ENCODE results near the gene MYO9B. TPM values are rescaled to one million over a fixed set of nuclear protein-coding genes. Genes with fewer than 3 reads are reported as not detected.

The MYO9B gene
- total RNA-seq, 1 experiment from 2014 or later: 79.4 TPM

DNA sequence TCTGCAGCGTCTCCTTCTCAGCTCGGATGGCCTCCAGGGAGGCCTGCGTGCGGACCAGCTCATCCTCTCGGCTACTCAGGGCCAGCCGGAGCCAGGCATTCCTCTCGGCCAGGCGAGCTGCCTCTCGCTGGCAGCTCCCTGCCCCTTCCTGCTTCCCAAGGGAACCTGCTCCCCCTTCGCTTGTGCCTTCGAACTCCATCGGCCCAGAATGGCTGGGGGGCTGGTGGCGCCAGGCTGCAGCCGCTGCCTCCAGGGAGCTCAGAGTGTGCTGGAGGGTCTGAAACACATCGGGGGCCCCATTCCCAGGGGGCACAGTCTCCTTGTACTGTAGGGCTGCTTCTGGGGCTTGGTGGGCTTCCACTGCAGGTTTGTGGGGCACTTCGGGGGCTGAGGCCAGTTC is 187.0 kb downstream of the MYO9B start:
- Histone ChIP-seq H3K27ac (ENCODE audit: low read length) (no peak overlapping the region), H3K9me3 (ENCODE audit: control insufficient read depth, insufficient read depth, low read depth, low read length) (no peaks in the 10 kb centered on the region), H3K36me3 (ENCODE audit: control insufficient read depth, insufficient read depth, low read length) (peaks cover under 1% of the 10 kb centered on the region; the same call in 1 of the 2 replicates), H3K4me3 (ENCODE audit: low read depth in 2 of 2, low read length in 2 of 2) (no peak overlapping the region), H3K27me3 (ENCODE audit: control insufficient read depth, insufficient read depth, low read length) (no peaks in the 10 kb centered on the region), H3K4me1 (ENCODE audit: control insufficient read depth, insufficient read depth, low read length) (no peaks in the 10 kb centered on the region)
- TF ChIP-seq TCF7L2 (IDR thresholded peaks at IDR 0.05; ENCODE audit: low read depth, low read length) (no peak), SIN3A (IDR thresholded peaks at IDR 0.05; ENCODE audit: borderline replicate concordance, insufficient read depth, low read depth, low read length) (no peak), POLR2AphosphoS5 (IDR thresholded peaks at IDR 0.05; ENCODE audit: low read depth, low read length) (no peak)
- TF ChIP-seq, protein P1, sequence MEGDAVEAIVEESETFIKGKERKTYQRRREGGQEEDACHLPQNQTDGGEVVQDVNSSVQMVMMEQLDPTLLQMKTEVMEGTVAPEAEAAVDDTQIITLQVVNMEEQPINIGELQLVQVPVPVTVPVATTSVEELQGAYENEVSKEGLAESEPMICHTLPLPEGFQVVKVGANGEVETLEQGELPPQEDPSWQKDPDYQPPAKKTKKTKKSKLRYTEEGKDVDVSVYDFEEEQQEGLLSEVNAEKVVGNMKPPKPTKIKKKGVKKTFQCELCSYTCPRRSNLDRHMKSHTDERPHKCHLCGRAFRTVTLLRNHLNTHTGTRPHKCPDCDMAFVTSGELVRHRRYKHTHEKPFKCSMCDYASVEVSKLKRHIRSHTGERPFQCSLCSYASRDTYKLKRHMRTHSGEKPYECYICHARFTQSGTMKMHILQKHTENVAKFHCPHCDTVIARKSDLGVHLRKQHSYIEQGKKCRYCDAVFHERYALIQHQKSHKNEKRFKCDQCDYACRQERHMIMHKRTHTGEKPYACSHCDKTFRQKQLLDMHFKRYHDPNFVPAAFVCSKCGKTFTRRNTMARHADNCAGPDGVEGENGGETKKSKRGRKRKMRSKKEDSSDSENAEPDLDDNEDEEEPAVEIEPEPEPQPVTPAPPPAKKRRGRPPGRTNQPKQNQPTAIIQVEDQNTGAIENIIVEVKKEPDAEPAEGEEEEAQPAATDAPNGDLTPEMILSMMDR (IDR thresholded peaks at IDR 0.05): no peak
- TF ChIP-seq, protein P2, sequence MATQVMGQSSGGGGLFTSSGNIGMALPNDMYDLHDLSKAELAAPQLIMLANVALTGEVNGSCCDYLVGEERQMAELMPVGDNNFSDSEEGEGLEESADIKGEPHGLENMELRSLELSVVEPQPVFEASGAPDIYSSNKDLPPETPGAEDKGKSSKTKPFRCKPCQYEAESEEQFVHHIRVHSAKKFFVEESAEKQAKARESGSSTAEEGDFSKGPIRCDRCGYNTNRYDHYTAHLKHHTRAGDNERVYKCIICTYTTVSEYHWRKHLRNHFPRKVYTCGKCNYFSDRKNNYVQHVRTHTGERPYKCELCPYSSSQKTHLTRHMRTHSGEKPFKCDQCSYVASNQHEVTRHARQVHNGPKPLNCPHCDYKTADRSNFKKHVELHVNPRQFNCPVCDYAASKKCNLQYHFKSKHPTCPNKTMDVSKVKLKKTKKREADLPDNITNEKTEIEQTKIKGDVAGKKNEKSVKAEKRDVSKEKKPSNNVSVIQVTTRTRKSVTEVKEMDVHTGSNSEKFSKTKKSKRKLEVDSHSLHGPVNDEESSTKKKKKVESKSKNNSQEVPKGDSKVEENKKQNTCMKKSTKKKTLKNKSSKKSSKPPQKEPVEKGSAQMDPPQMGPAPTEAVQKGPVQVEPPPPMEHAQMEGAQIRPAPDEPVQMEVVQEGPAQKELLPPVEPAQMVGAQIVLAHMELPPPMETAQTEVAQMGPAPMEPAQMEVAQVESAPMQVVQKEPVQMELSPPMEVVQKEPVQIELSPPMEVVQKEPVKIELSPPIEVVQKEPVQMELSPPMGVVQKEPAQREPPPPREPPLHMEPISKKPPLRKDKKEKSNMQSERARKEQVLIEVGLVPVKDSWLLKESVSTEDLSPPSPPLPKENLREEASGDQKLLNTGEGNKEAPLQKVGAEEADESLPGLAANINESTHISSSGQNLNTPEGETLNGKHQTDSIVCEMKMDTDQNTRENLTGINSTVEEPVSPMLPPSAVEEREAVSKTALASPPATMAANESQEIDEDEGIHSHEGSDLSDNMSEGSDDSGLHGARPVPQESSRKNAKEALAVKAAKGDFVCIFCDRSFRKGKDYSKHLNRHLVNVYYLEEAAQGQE (IDR thresholded peaks at IDR 0.05; ENCODE audit: insufficient read depth in 1 of 2, low read depth in 2 of 2, low read length in 1 of 2): no peak
- no TSS peak for BruUV-seq (replicated peaks)
- in situ Hi-C loops (cut with HindIII; ENCODE audit: low pct_unique_long_range_greater_than_20kb, low sequenced_read_pairs) (no loop called here), intact Hi-C loops (cut with micrococcal nuclease; ENCODE audit: unreplicated experiment) (no loop called here)
- ATAC-seq: no peak
- CTCF ChIA-PET: no interaction called here
- DNase-seq (ENCODE audit: low read depth, low spot score): no peak
- POLR2A ChIA-PET: no interaction called here

Other genes with a start within 250 kb of the MYO9B start
- 47.0 TPM for gene SIN3B, start 246.4 kb upstream of the MYO9B start, total RNA-seq (2021; ENCODE audit: unreplicated experiment)
- not detected for gene F2RL3, start 186.8 kb upstream of the MYO9B start, total RNA-seq (2021; ENCODE audit: unreplicated experiment)
- gene CPAMD8, start 49.0 kb upstream of the MYO9B start, total RNA-seq (2021; ENCODE audit: unreplicated experiment): 2.0 TPM
- 18.2 TPM for gene HAUS8, start 325 bp upstream of the MYO9B start, total RNA-seq (2021; ENCODE audit: unreplicated experiment)
- gene USE1, start 139.6 kb downstream of the MYO9B start, total RNA-seq (2021; ENCODE audit: unreplicated experiment): 26.2 TPM
- gene OCEL1, start 150.4 kb downstream of the MYO9B start, total RNA-seq (2021; ENCODE audit: unreplicated experiment): 37.1 TPM
- 173 TPM for gene NR2F6, start 170.1 kb downstream of the MYO9B start, total RNA-seq (2021; ENCODE audit: unreplicated experiment)
- gene USHBP1, start 189.0 kb downstream of the MYO9B start, total RNA-seq (2021; ENCODE audit: unreplicated experiment): not detected
- 79.5 TPM for gene BABAM1, start 191.7 kb downstream of the MYO9B start, total RNA-seq (2021; ENCODE audit: unreplicated experiment)
- 1.1 TPM for gene ANKLE1, start 206.1 kb downstream of the MYO9B start, total RNA-seq (2021; ENCODE audit: unreplicated experiment)
- gene ABHD8, start 227.6 kb downstream of the MYO9B start, total RNA-seq (2021; ENCODE audit: unreplicated experiment): 19.6 TPM
- 87.7 TPM for gene MRPL34, start 230.1 kb downstream of the MYO9B start, total RNA-seq (2021; ENCODE audit: unreplicated experiment)
- gene DDA1, start 233.8 kb downstream of the MYO9B start, total RNA-seq (2021; ENCODE audit: unreplicated experiment): 56.0 TPM

All from Panc1 (cell line).